ENCODE data around the gene SH3RF3.

Gene SH3RF3

GRCh38 chr2:109316091-109316490, 187.1 kb downstream of the SH3RF3 start:
- Histone ChIP-seq H3K4me3 (no peak overlapping the region), H3K27ac (no peak overlapping the region)
- no peak for DNase-seq (ENCODE audit: low spot score)
- no peak for TF ChIP-seq CTCF (IDR thresholded peaks at IDR 0.05)

GRCh38 chr2:109317471-109318095, 188.6 kb downstream of the SH3RF3 start:
- TF ChIP-seq CTCF (IDR thresholded peaks at IDR 0.05) = no peak
- DNase-seq (ENCODE audit: low spot score) = no peak
- peak overlapping the region; percentile 74 to 82 for H3K27ac ChIP-seq
- H3K4me3 ChIP-seq = peak overlapping the region; percentile 48

GRCh38 chr2:109318150-109318948, 189.3 kb downstream of the SH3RF3 start:
- Histone ChIP-seq H3K27ac (peak overlapping the region; percentile 74 to 82), H3K4me3 (peak overlapping the region; percentile 48)
- no peak for TF ChIP-seq CTCF (IDR thresholded peaks at IDR 0.05)
- DNase-seq (ENCODE audit: low spot score) = peak; percentile 90

GRCh38 chr2:109318949-109319342, 189.9 kb downstream of the SH3RF3 start:
- no peak for TF ChIP-seq CTCF (IDR thresholded peaks at IDR 0.05)
- H3K27ac ChIP-seq = peak overlapping the region; percentile 74 to 82
- DNase-seq (ENCODE audit: low spot score) = no peak
- H3K4me3 ChIP-seq = peak overlapping the region; percentile 48

- Histone ChIP-seq H3K27ac (peak overlapping the region in 1 of 2 donors; percentile 91), H3K4me3 (no peak overlapping the region)
- no peak for TF ChIP-seq CTCF (IDR thresholded peaks at IDR 0.05)
- DNase-seq (ENCODE audit: low spot score) = no peak
These were observed 191.4 kb downstream of the SH3RF3 start for GRCh38 chr2:109320195-109320922.

GRCh38 chr2:109321570-109321969, 192.6 kb downstream of the SH3RF3 start:
- Histone ChIP-seq H3K4me3 (peak overlapping the region; percentile 29), H3K27ac (peak overlapping the region; percentile 91 to 92)
- no peak for DNase-seq (ENCODE audit: low spot score)
- TF ChIP-seq CTCF (IDR thresholded peaks at IDR 0.05) = no peak
